ENCODE measurements around the gene UST. TPM values are rescaled to one million over a fixed set of nuclear protein-coding genes. Genes with fewer than 3 reads are reported as not detected.

The UST gene
- total RNA-seq, 1 donor from 2014 or later = 2.1 TPM

DNA sequence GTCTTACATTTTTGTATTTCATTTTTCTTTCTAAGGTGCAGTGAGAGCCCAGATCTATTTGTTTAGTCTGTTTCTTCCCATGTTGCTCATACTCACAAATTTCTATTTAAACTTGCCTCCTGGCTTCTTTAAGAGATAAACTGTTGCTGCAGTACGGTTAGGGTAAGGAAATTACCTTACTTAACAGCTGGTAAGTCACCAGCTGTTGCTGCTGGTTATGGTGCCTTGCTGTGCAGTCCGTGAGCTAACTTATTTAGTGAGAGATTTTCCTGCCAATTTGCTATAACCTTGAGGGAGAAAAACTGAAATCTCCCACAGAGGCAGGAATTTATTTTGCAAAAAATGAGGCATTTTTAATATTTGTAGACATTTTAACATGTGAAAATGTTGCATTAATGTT is 261.0 kb downstream of the UST start:
- DNase-seq (ENCODE audit: low spot score) = no peak
- intact Hi-C loops (cut with DNase I) = no loop called here

- no peak for DNase-seq (ENCODE audit: low spot score)
- intact Hi-C loops (cut with DNase I) = no loop called here
These were observed 261.9 kb downstream of the UST start for GRCh38 chr6:149008741-149009140.

DNA sequence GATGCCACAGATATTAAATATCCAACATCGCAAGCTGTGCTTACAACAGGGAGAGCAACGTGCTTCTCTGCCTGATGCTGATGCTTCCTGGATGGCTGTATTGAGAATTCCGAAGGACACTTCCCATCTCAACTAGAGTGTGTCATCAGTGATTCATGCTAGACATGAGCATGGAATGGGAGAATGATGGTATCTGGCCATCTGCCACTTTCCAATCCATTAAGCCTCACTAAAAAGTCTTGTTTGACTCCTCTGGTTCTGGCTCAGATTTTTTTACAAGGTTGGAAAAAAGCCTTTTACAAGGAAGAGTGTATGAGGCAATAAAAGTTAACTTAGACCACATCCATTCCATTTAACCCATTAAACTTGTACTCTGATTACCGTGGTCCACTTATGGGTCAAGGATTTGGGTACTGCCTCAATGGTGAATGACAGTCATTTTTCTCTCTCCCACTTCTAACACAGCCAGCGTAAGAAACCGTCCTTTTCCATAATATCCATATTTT is 265.3 kb downstream of the UST start:
- no peak for DNase-seq (ENCODE audit: low spot score)
- intact Hi-C loops (cut with DNase I) = no loop called here

- DNase-seq (ENCODE audit: low spot score) = no peak
- intact Hi-C loops (cut with DNase I) = no loop called here
These were observed 266.9 kb downstream of the UST start for GRCh38 chr6:149013586-149014344.

DNA sequence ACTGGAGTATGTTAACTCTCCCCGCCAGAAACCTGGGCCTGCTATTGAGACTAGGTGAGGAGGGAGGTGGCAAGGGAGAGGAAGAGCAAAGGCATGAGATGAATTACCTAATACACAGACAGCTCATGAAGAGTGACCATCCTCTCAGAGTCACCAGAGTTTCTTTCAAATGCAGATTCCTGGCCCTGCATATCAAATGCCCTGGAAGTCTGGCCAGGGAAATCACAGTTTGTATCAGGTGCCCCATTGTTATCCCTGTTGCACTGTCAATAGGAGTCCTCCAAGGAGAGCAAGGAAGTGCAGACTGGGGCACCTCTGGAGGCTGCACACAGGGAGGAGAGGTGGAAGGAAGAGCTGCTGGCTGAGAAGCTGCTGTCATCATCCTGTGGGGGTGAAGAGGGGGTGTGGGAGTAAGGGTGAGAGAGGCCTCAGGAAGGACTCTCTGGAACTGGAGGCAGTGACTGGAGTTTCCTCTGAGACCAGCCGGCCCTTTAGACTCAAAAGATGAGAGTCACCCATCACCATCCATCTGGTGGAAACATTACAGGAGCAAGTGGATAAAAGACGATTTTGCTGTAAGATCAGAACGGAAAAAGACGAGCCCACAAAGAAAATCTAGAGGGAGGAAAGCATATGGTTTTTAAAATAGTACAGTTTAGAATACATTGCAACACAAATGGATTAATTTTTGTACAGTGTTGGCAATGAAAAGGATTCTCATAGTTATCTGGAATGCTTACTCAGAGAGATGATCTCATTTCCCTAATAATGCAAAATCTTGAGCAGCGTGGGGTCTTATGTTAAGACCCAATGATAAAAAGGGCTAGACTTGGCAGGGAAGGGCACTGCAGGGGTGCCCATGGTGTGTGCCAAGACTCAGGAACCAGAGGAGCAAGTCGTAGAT is 268.1 kb downstream of the UST start:
- intact Hi-C loops (cut with DNase I) = no loop called here
- no peak for DNase-seq (ENCODE audit: low spot score)

DNA sequence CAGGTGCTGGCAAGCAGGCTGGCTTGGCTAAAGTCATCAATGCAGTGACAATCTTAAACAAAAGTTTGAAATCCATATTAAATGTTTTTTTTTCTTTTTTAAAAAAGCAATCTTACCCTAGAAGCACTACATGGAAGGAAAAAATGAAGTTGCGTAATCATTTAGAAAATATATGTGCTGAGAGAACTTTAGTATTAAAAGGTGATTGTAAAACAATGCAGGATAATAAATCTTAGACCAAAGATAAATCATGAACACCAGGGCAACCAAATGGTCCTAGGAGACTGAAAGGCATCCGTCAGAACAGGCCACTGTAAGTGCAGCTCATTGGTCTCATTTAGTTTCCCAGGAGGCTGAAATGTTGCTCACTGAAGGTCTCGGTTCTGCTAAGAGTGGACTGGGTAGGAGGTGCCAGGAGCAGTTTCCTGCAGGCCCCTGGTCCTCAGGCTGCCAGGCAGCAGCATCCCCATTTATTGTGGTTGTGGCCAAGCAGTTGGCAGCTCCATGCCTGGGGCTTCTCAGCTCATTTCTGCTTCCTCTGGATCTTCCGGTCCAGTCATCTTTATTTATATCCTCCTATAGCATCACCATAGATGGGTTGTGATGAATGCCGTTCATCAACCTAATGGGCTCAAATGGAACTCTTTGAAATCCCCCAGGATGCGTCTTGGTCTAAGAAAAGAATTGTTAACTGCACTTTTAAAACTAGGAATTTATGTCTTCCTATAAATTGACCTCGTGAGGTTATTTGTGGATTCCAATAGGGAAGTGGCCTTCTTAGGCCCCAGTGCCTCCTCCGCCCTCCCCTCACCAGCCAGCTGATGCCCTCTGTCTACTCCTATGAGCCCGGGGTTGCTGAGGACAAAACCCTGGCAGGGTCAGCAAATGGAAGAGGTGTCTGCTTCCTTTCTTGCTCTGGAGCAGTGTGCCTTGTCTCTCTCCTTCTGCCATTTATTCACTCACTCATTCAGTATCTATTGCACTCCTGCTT is 269.0 kb downstream of the UST start:
- no peak for DNase-seq (ENCODE audit: low spot score)
- intact Hi-C loops (cut with DNase I) = no loop called here

DNA sequence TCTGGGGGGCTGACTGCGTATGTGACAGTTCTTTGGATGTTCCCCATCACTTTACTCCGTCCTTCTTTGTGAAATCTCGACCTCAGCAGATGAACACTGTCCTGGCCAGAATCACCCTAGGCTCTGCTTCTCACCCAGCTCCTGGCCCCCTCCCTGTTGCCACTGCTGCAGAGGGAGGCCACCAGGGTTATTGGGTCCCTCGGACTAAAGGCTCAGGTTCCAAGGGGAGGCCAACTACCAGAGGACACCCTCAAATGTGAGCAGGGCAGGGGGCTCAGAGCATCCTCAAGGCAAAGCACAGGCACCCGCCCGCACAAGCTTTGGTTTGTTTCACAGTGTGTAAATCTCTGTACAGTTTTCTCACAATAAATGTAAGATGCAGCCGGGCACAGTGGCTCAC is 269.9 kb downstream of the UST start:
- DNase-seq (ENCODE audit: low spot score) = no peak
- intact Hi-C loops (cut with DNase I) = no loop called here

DNA sequence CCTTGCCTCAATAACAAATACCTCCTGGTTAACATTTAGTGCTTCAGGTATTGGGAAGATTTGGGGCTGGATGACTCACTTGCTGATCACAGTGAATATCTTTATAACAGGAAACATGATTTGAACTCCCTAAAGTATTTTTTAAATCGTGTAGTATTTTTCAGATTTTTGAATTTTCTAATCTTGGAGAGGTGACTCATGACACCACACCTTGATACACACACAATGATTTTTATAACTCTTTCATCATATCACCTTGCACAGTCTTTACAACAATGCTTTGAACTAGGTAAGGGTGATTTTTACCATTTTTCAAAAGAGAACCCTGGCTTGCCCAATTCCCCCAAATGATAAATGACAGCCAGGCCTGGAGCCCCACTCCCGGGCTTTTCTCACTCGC is 273.5 kb downstream of the UST start:
- intact Hi-C loops (cut with DNase I) = no loop called here
- DNase-seq (ENCODE audit: low spot score) = no peak

- intact Hi-C loops (cut with DNase I) = no loop called here
- no peak for DNase-seq (ENCODE audit: low spot score)
These were observed 277.5 kb downstream of the UST start for GRCh38 chr6:149024361-149024760.

GRCh38 chr6:149025061-149025460 is 278.2 kb downstream of the UST start:
- intact Hi-C loops (cut with DNase I) = loop anchor here (5.0 kb wide), 2 partner anchors 57 to 407 kb away; no protein-coding TSS in a partner anchor
- DNase-seq (ENCODE audit: low spot score) = no peak

- no peak for DNase-seq (ENCODE audit: low spot score)
- intact Hi-C loops (cut with DNase I) = loop anchor here (5.0 kb wide), 2 partner anchors 56 to 406 kb away; no protein-coding TSS in a partner anchor
These were observed 279.7 kb downstream of the UST start for GRCh38 chr6:149026530-149026942.

DNA sequence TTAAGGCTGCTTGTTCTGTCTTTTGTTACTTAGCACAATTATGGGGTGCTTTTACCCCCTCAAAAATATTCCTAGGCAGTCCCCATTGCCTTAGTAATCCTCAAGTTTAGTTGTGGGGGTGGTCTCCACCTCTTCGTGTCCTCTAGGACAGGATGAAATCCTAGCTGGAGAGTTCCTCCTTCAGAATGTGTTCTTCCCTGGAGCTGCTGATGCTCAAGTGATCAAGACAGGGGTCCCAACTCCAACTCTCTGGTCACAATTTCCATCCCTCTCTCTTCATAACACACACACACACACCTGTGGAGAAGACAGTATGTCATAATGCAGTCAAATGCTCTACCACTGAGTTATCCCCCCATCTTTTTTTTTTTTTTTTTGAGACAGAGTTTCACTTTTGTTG is 280.7 kb downstream of the UST start:
- intact Hi-C loops (cut with DNase I) = loop anchor here (5.0 kb wide), 2 partner anchors 55 to 405 kb away; no protein-coding TSS in a partner anchor
- DNase-seq (ENCODE audit: low spot score) = no peak

DNA sequence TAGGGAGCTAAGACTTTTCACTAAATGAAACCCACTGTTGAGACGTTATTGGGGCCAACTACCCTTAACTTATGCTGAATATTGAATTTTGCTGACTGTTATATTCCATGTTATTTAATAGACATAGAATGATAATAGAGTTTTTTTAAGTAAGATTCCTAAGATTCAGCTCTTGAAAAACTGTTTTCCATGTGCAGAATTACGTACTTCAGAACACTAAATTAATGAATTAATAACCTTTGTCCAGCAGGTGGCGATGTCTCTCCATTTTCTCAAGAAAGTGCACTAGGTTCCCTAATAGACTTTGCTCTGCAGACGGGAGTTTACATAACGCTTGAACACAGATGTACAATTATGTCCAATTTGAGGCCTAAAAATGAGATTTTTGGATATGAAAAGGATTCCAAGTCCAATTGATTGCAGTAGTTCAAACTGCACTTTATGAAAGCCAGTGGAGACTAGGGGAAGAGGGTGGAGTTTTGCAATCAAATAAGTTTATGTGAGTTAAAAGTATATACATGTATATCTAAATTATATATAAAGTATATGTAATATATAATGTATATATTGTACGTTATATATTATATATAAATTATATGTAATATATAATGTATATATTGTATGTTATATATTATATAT is 282.1 kb downstream of the UST start:
- DNase-seq (ENCODE audit: low spot score) = no peak
- intact Hi-C loops (cut with DNase I) = loop anchor here (2.0 to 5.0 kb wide), 3 partner anchors 53 to 488 kb away; no protein-coding TSS in a partner anchor

GRCh38 chr6:149031201-149031858 is 284.5 kb downstream of the UST start:
- intact Hi-C loops (cut with DNase I) = no loop called here
- no peak for DNase-seq (ENCODE audit: low spot score)

- no peak for DNase-seq (ENCODE audit: low spot score)
- intact Hi-C loops (cut with DNase I) = no loop called here
These were observed 285.2 kb downstream of the UST start for GRCh38 chr6:149031859-149032598.

- no peak for DNase-seq (ENCODE audit: low spot score)
- intact Hi-C loops (cut with DNase I) = no loop called here
These were observed 286.0 kb downstream of the UST start for GRCh38 chr6:149032599-149033405.

- no peak for DNase-seq (ENCODE audit: low spot score)
- intact Hi-C loops (cut with DNase I) = no loop called here
These were observed 286.6 kb downstream of the UST start for GRCh38 chr6:149033454-149033853.

Data from cardiac septum (tissue), 1 donor.